H9 (cell line): ENCODE results near the gene AGXT. TPM values are rescaled to one million over a fixed set of nuclear protein-coding genes. Genes with fewer than 3 reads are reported as not detected.

Source experiments
- DNase-seq: peaks from one replicate; pipeline ENCODE4 v3.0.0-alpha.2; 2017
- H2AFZ ChIP-seq: one replicate; pipeline ENCODE4 v1.6.1; 2013; ENCODE audit warnings: mild to moderate bottlenecking, low read length, control low read depth, moderate library complexity
- H2AK5ac ChIP-seq: 2 replicates; pipeline ENCODE4 v1.6.1; 2013; ENCODE audit warnings: low read length, control low read depth, mixed read lengths; ENCODE audit not compliant: insufficient read length
- H2BK120ac ChIP-seq: one replicate; pipeline ENCODE4 v1.6.1; 2013; ENCODE audit warnings: low read depth, mild to moderate bottlenecking, low read length, control low read depth, inconsistent platforms; ENCODE audit not compliant: poor library complexity, severe bottlenecking
- H2BK12ac ChIP-seq: 2 replicates; pipeline ENCODE4 v1.6.1; 2013; ENCODE audit warnings: low read length, control low read depth, mixed read lengths, low read depth; ENCODE audit not compliant: insufficient read length
- H2BK15ac ChIP-seq: 2 replicates; pipeline ENCODE4 v1.6.1; 2013; ENCODE audit warnings: low read depth, low read length, control low read depth
- H2BK20ac ChIP-seq: one replicate; pipeline ENCODE4 v1.6.1; 2013; ENCODE audit warnings: low read depth, mild to moderate bottlenecking, low read length, control low read depth, inconsistent platforms; ENCODE audit not compliant: poor library complexity, severe bottlenecking
- H2BK5ac ChIP-seq: 2 replicates; pipeline ENCODE4 v1.6.1; 2013; ENCODE audit warnings: low read length, control low read depth, mixed read lengths; ENCODE audit not compliant: insufficient read length
- H3K14ac ChIP-seq: 2 replicates; pipeline ENCODE4 v1.6.1; 2013; ENCODE audit warnings: low read length, control low read depth; ENCODE audit not compliant: insufficient read depth
- H3K18ac ChIP-seq: 2 replicates; pipeline ENCODE4 v1.6.1; 2013; ENCODE audit warnings: low read depth, mild to moderate bottlenecking, mixed read lengths, low read length, control low read depth; ENCODE audit not compliant: insufficient read length
- H3K23ac ChIP-seq: 2 replicates; pipeline ENCODE4 v1.6.1; 2013; ENCODE audit warnings: low read length, control low read depth, mixed read lengths, low read depth; ENCODE audit not compliant: insufficient read length
- H3K23me2 ChIP-seq: 2 replicates; pipeline ENCODE4 v1.6.1; 2013; ENCODE audit warnings: low read depth, mild to moderate bottlenecking, mixed read lengths, low read length, control low read depth; ENCODE audit not compliant: insufficient read length, poor library complexity, severe bottlenecking
- H3K27ac ChIP-seq: 2 replicates; pipeline ENCODE4 v1.5.1; 2013; ENCODE audit warnings: low read length, control low read depth, mixed read lengths, low read depth; ENCODE audit not compliant: insufficient read length
- H3K27me3 ChIP-seq: 2 replicates; pipeline ENCODE4 v1.6.1; 2013; ENCODE audit warnings: low read length, control low read depth, inconsistent platforms; ENCODE audit not compliant: insufficient read depth
- H3K4ac ChIP-seq: 2 replicates; pipeline ENCODE4 v1.6.1; 2013; ENCODE audit warnings: low read depth, mild to moderate bottlenecking, control low read depth, inconsistent platforms, low read length, moderate library complexity
- H3K4me1 ChIP-seq: 2 replicates; pipeline ENCODE4 v1.6.1; 2013; ENCODE audit warnings: low read length, control low read depth, inconsistent platforms; ENCODE audit not compliant: insufficient read depth
- H3K4me2 ChIP-seq: 2 replicates; pipeline ENCODE4 v1.6.1; 2013; ENCODE audit warnings: low read length, control low read depth, mixed read lengths; ENCODE audit not compliant: insufficient read length, insufficient read depth
- H3K56ac ChIP-seq: 2 replicates; pipeline ENCODE4 v1.6.1; 2013; ENCODE audit warnings: low read depth, mild to moderate bottlenecking, mixed read lengths, low read length, control low read depth; ENCODE audit not compliant: insufficient read length
- H3K79me1 ChIP-seq: 2 replicates; pipeline ENCODE4 v1.6.1; 2013; ENCODE audit warnings: low read depth, mild to moderate bottlenecking, moderate library complexity, low read length, control low read depth, inconsistent platforms; ENCODE audit not compliant: insufficient read depth, poor library complexity, severe bottlenecking
- H3K79me2 ChIP-seq: 2 replicates; pipeline ENCODE4 v1.6.1; 2013; ENCODE audit warnings: low read length, control low read depth, inconsistent platforms; ENCODE audit not compliant: insufficient read depth
- H3K9ac ChIP-seq: 2 replicates; pipeline ENCODE4 v1.6.1; 2013; ENCODE audit warnings: low read length, control low read depth, mixed read lengths; ENCODE audit not compliant: insufficient read length; ENCODE audit errors: extremely low read depth
- H3K9me3 ChIP-seq: one replicate; pipeline ENCODE4 v1.6.1; 2013; ENCODE audit warnings: low read depth, low read length, inconsistent platforms; ENCODE audit not compliant: control insufficient read depth
- H3T11ph ChIP-seq: one replicate; pipeline ENCODE4 v1.6.1; 2013; ENCODE audit warnings: mild to moderate bottlenecking, low read length, control low read depth, inconsistent platforms
- H4K20me1 ChIP-seq: one replicate; pipeline ENCODE4 v1.6.1; 2013; ENCODE audit not compliant: control insufficient read depth, insufficient read length, insufficient read depth
- H4K5ac ChIP-seq: 2 replicates; pipeline ENCODE4 v1.6.1; 2013; ENCODE audit warnings: low read depth, mild to moderate bottlenecking, mixed read lengths, low read length, control low read depth; ENCODE audit not compliant: insufficient read length
- H4K8ac ChIP-seq: replicated peaks from 2 replicates; pipeline ENCODE4 v1.6.1; 2013; ENCODE audit warnings: low read length, control low read depth, mixed read lengths, low read depth; ENCODE audit not compliant: insufficient read length
- H4K91ac ChIP-seq: 2 replicates; pipeline ENCODE4 v1.6.1; 2013; ENCODE audit warnings: low read depth, mild to moderate bottlenecking, moderate library complexity, mixed read lengths, low read length, control low read depth; ENCODE audit not compliant: insufficient read length
- H3K27ac Mint-ChIP-seq, 3 experiments: 2 replicates in 2 of 3; 3 replicates in 1 of 3; pipeline ENCODE4 v1.8.0; 2020 to 2021; ENCODE audit warnings: mixed read lengths in 3 of 3, mild to moderate bottlenecking in 1 of 3, moderate library complexity in 1 of 3
- H3K27me3 Mint-ChIP-seq: 2 replicates; pipeline ENCODE4 v1.8.0; 2021; ENCODE audit warnings: low read depth, mild to moderate bottlenecking, moderate library complexity, mixed read lengths
- H3K36me3 Mint-ChIP-seq, 3 experiments: 2 replicates in 2 of 3; 3 replicates in 1 of 3; pipeline ENCODE4 v1.8.0; 2020 to 2021; ENCODE audit warnings: low read depth in 3 of 3, mixed read lengths in 3 of 3; ENCODE audit not compliant: insufficient read depth in 1 of 3
- H3K4me1 Mint-ChIP-seq, 2 experiments: 2 replicates each; pipeline ENCODE4 v1.8.0; 2020; ENCODE audit warnings: mixed read lengths in 2 of 2
- H3K4me3 Mint-ChIP-seq, 2 experiments: 2 replicates in 1 of 2; 3 replicates in 1 of 2; pipeline ENCODE4 v1.8.0; 2020 to 2021; ENCODE audit warnings: mild to moderate bottlenecking in 2 of 2, mixed read lengths in 2 of 2, moderate library complexity in 1 of 2
- H3K9me3 Mint-ChIP-seq, 2 experiments: 2 replicates in 1 of 2; 3 replicates in 1 of 2; pipeline ENCODE4 v1.8.0; 2020; ENCODE audit warnings: mild to moderate bottlenecking in 2 of 2, mixed read lengths in 2 of 2, moderate library complexity in 1 of 2
- CTCF ChIP-seq: fragments of 200-600 bp; sonication (generic); conservative IDR thresholded peaks from 3 replicates; pipeline ENCODE4 v1.8.0; 2021; ENCODE audit warnings: antibody characterized with exemption, mild to moderate bottlenecking
- WGBS: extraction: QIAGEN DNeasy Blood & Tissue Kit; methylation state at CpG from one replicate; pipeline ENCODE4 v1.1.7; 2013; ENCODE audit warnings: missing lambda C conversion rate, low lambda C conversion rate, mixed read lengths; ENCODE audit not compliant: insufficient read length; ENCODE audit errors: extremely low coverage; 5-methylcytosine and 5-hydroxymethylcytosine counted together
- total RNA-seq: library from RNA; stranded (reverse); gene quantifications from 2 replicates; pipeline ENCODE4 v1.2.1, GENCODE V29; 2021

AGXT gene
- total RNA-seq, 1 experiment from 2014 or later: not detected

- H2BK20ac ChIP-seq: no peak overlapping the region
- WGBS: no CpG with 5 or more reads among the region's 2 CpGs
- no peak overlapping the region for H3T11ph ChIP-seq
- H3K27ac Mint-ChIP-seq: no peak overlapping the region; a peak in 1 of 7 replicates
- no peak overlapping the region for H3K27ac ChIP-seq
- DNase-seq: no peak
- no peaks in the 10 kb centered on the region for H3K23me2 ChIP-seq
- no peak overlapping the region for H3K14ac ChIP-seq
- H3K79me2 ChIP-seq: no peaks in the 10 kb centered on the region
- no peaks in the 10 kb centered on the region for H3K79me1 ChIP-seq
- H3K9ac ChIP-seq: no peak overlapping the region
- no peak overlapping the region for H2AFZ ChIP-seq
- H4K91ac ChIP-seq: no peak overlapping the region
- H3K27me3 ChIP-seq: no peaks in the 10 kb centered on the region
- TF ChIP-seq CTCF: no peak
- no peak overlapping the region for H3K4me3 Mint-ChIP-seq
- H4K8ac ChIP-seq: no peak overlapping the region
- H3K9me3 ChIP-seq: no peaks in the 10 kb centered on the region
- H3K4me1 ChIP-seq: no peaks in the 10 kb centered on the region
- H3K9me3 Mint-ChIP-seq: no peaks in the 10 kb centered on the region
- H3K36me3 Mint-ChIP-seq: no peaks in the 10 kb centered on the region
- no peak overlapping the region for H2BK12ac ChIP-seq
- H4K5ac ChIP-seq: no peak overlapping the region
- peaks cover 4 to 6% of the 10 kb centered on the region in 2 experiments for H3K4me1 Mint-ChIP-seq
- no peak overlapping the region for H3K4ac ChIP-seq
- no peak overlapping the region for H3K18ac ChIP-seq
- H2AK5ac ChIP-seq: no peak overlapping the region
- no peaks in the 10 kb centered on the region for H4K20me1 ChIP-seq
- no peak overlapping the region for H3K4me2 ChIP-seq
- no peak overlapping the region for H3K56ac ChIP-seq
- H3K23ac ChIP-seq: no peak overlapping the region
- no peaks in the 10 kb centered on the region; the same call in 1 of the 2 replicates for H3K27me3 Mint-ChIP-seq
- H2BK5ac ChIP-seq: no peak overlapping the region
- H2BK120ac ChIP-seq: no peak overlapping the region
- H2BK15ac ChIP-seq: no peak overlapping the region
These were observed 15.6 kb downstream of the AGXT start for GRCh38 chr2:240884221-240884620.
